Limb (tissue), 2 donors: ENCODE data around the gene SMAD7.

Experiments
- DNase-seq, 2 donors: peaks; one replicate each; pipeline ENCODE4 v3.0.0-alpha.2; 2016; ENCODE audit errors: extremely low spot score in 2 of 2

The SMAD7 gene

GRCh38 chr18:48896875-48897511 is 53.8 kb downstream of the SMAD7 start:
- no peak for DNase-seq

DNA sequence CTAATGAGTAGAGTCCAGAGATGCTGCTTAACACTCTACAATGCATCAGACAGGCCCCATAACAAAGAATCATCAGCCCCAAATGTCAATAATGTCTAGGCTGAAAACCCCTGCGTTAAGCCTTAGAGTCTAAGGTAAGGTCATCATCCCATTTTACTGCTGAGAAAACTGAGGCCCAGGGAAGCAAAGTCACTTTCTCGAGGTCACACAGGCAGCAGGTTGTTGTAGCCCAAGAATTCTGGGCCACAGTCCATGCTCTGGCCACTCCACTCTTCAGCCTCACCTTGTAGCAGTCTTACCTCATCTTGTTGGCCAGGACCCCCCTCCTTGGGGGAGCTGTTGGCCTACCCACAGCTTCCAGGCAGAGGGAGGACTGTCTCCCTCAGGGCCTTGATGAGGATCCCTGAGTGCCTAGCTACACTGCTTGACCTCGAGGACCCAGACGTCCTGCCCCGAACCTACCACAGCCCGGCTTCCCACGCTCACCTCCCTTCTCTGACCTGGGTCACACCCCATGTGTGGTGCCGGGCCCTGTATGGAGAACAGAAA is 54.4 kb downstream of the SMAD7 start:
- no peak for DNase-seq

DNA sequence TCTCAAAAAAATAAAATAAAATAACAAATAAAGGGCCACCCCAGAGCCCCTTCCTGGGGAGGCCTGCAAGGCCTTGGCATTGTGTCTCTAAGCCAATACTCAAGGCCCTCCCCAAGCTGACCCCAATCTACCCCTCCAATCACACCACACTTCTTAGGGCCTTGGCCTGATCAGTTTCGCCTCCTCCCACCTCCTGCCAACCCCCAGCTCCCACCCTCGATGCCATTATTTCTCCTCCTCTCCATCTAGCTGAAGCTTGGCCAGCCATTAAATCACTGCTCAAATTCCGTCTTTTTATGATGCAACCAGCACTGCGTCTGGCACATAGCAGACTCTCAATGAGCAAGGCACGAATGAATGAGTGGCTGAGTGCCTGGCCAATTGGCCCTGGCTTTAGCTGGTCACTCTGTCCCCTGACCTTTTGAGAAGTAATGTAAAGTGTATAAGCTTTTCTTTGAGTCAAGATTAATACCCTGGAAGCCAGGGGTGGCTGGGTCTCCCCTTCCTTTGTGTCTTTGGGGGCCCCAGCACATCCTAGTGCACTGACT is 55.9 kb downstream of the SMAD7 start:
- no peak for DNase-seq

DNA sequence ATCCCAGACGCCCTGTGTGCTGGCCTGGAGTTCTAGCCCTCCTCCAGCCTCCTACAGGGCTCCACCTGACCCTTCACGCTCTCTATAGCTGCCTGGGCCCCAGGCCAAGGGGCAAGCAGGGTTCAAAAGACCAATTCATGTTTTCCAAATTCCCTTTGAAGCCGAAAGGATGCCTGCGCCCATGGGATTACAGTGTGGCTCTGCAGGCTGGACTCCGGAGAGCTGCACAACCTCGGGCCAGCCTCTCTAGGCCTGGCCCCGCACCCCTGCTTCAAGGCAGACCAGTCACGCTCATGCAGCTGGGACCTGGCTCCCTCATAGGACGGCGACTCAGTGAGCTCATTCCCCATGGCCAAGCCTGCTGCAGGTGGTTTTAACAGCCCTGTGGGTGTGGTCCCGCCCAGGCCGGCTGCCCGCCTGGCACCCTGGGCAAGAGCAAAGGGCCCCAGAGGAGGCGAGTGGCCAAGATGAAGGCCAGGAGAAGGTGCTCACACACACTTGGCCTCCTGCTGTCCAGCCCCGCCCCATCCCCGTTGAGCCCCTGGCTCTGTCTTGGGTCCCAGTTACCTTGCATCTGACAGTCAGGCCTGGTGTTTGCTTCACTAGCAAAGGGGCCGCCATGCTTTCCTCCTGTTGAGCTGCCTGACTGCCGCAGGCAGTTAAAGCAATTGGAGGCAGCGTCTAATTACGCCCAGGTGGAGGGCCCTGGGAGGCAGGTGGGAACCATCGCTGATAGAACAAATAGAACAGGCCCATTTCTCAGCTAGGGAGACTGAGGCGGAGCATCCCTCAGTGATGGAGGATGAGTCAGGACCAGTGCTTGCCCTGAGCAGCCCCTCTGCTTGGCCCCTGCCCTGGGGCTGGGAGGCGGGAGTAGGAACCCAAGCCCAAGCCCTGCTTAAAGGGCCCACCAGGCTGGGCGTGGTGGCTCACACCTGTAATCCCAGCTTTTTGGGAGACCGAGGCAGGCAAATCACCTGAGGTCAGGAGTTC is 56.9 kb downstream of the SMAD7 start:
- no peak for DNase-seq

DNA sequence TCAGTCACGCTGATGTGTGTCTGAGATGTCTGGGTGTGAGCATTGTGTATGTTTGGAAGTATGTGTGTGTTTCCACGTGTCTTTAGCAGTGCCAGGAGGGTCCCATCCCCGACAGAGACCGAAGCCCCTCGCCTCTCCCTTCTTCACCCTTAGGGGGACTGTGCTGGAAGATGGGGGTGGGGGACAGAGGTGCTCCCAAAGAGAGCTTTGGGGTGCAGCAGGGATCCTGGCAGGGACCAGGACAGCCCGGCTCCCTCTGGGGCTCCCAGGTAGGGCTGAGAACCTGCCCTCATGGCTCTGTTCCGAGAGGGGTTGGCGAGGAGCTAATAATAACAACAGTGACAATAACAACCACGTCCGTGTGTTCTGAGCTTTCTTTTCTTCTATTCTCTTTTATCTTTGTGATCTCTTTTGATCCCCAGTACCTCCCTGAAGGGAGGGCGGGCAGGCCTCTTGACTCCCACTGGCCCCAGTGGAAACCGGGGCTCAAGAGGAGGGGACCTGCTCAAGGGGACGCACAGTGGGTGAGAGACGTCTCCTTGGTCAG is 57.6 kb downstream of the SMAD7 start:
- no peak for DNase-seq

DNA sequence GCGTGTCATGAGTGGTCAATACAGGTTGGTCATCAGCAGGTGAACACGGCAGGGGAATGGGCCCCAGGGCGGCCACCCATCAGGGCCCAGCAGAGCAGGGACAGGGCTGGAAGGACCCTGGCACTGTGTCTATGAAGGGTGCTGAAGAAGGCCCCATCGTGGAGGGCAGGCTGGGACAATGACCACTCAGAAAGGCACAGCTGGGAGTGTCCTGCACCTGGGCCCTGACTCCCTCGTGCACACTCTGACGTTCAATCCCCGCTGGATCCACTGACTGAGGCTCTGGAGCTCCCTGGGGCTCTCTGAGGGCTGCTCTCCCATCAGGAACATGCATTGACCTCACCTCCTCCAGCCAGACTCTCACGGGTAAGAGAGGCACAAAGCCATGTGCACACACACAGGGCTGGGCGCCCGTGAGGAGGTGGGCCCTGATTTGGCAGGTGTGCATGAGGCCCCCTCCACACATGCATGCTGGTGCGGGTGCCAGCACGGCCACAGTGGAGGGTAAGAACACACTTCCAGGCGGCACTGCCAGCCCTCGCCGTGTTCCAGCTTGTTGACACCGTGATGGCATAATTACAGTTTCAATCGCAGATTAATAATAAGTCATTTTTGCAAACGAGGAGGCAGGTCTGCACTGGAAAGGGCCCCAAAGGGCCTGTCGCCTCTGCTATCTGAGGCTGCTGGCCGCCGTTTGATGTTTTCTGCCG is 58.5 kb downstream of the SMAD7 start:
- DNase-seq = no peak

DNA sequence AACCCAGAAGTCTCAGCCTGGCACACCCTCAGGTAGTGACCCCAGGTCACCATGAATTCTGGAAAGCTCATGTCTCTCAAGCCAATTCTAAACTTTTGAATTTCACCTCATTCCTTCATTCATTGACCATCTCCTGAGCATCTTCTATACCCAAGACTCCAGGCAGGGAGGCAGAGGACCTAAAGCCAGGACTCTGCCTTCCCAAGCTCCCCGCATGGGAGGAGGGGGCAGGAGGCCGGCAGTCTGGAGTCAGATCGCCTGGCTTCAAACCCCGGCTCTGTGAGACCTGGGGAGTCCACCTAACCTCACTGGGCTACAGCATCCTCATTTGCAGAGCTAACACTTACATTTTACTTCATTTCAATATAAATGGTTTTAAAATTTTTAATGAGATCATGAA is 59.0 kb downstream of the SMAD7 start:
- no peak for DNase-seq

DNA sequence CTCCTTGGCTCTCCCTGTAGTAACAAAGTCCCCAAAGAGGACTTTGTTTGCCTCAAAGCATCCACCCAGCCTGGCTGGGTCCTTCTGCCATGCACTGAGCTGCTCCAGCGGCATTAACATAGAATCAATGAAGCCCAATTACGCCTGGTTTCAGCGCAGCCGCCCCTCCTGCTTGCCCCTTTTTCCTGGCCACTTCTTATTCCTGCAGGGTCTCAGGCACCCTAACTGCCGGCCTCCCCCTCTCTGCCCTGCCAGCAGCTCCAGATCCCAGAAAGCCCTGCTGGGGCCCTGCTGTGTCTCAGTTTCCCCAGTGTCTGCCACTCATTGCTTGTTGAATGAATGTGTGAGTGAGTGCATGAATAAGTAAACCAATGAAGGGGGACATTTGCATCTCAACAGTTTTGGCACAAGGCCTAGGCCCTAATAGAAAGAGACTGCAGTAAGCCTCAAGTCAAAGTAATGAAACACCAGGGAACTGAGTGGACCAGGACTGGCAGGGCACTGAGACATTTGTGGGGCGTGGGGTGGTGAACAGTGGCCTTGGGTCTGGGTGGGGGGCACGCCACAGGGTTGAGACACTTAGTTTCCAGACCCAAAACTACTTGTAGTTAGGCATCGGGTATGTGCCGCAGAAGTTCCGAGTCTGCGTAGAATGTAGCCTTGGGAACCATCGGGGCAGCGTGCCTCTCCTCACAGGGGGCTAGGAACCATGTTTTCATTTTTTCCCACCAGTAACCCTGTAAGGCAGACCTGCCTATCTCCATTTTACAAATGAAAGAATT is 60.6 kb downstream of the SMAD7 start:
- no peak for DNase-seq

- no peak for DNase-seq
Observed at GRCh38 chr18:48889115-48889941, 61.4 kb downstream of the SMAD7 start.

DNA sequence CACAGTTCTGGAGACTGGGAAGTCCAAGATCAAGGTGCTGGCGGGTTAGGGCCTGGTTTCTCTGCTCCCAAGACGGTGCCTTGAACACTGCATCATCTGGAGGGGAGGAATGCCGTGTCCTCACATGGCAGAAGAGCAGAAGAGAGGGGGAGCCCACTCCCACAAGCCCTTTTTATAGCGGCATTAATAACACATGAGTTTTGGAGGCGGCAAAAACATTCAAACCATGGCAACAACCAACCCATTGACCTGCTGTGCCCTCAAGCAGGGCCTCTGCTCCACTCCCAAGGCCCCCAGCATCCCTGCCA is 62.0 kb downstream of the SMAD7 start:
- DNase-seq = no peak

GRCh38 chr18:48887905-48888772 is 62.6 kb downstream of the SMAD7 start:
- DNase-seq = no peak

DNA sequence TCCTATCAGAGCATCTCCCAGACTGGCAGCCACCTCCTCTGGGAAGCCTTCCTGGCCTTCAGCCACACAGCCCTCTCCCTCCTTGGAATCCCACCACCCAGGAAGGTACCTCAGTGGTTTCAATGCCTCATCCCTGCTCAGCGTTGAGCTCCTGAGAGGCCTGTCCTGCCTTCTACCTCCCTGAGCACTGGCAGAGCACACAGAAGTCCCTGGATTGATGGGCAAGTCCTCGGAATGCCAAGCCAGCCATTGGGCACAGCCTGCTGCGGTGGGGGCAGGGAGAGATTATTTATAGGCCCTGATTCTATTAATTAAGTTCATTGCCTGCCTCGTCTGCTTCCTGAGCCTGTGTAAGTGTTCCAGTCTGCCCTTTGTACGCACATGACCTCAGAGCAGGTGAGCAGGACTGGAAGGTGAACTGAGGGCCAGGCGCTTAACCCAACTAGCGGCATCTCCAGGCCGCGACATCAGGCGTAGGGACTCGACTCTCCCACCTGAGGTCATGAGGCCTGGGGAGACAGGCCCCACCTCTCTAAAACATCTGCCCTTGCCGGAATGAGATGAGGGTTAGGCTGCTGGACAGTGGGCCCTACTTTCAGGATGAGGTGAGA is 63.4 kb downstream of the SMAD7 start:
- no peak for DNase-seq

GRCh38 chr18:48886520-48887293 is 64.1 kb downstream of the SMAD7 start:
- no peak for DNase-seq

- DNase-seq = no peak
Observed at GRCh38 chr18:48885924-48886400, 64.8 kb downstream of the SMAD7 start.

- DNase-seq = no peak
Observed at GRCh38 chr18:48885266-48885923, 65.4 kb downstream of the SMAD7 start.

GRCh38 chr18:48884771-48885170 is 66.0 kb downstream of the SMAD7 start:
- DNase-seq = no peak

DNA sequence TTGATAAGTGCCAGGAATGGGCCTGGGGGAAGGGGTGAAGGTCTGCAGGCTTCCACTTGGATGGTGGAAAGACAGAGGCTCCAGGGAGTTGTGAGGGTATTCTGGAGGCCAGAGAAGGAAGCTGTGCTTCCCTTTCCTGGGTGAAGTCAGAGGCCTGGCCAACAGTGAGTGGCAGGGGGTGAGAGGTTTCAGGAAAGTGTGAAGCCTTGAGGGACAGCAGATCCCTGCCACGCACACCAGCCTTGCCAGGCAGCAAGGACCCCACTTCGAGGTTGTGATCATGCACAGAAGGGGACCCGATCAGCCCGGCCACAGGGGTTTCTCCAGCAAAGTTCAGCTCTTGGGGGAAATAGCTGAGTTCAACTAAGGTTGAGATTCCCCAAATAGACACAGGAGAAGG is 66.5 kb downstream of the SMAD7 start:
- DNase-seq = no peak
